Activated naive CD8-positive, alpha-beta T cell treated with anti-CD3 and anti-CD28 coated beads for 36 hours (primary cell): Measurements from ENCODE around the gene HBS1L. TPM values are rescaled to one million over a fixed set of nuclear protein-coding genes. Genes with fewer than 3 reads are reported as not detected.

Source experiments
- DNase-seq: peaks from one replicate; pipeline ENCODE4 v3.0.0; 2021
- H3K27ac Mint-ChIP-seq: one replicate; pipeline ENCODE4 v1.8.0; 2022; ENCODE audit warnings: mild to moderate bottlenecking, moderate library complexity, mixed read lengths
- H3K27me3 Mint-ChIP-seq: one replicate; pipeline ENCODE4 v1.8.0; 2022; ENCODE audit warnings: mild to moderate bottlenecking, mixed read lengths
- H3K36me3 Mint-ChIP-seq: one replicate; pipeline ENCODE4 v1.8.0; 2021; ENCODE audit warnings: mild to moderate bottlenecking, mixed read lengths
- H3K4me1 Mint-ChIP-seq: one replicate; pipeline ENCODE4 v1.8.0; 2021; ENCODE audit warnings: mixed read lengths
- H3K4me3 Mint-ChIP-seq: one replicate; pipeline ENCODE4 v1.8.0; 2022; ENCODE audit warnings: mild to moderate bottlenecking, moderate library complexity, mixed read lengths
- H3K9me3 Mint-ChIP-seq: one replicate; pipeline ENCODE4 v1.8.0; 2022; ENCODE audit warnings: mixed read lengths
- total RNA-seq, 2 experiments: library from RNA; stranded (reverse); gene quantifications; one replicate each; pipeline ENCODE4 v1.2.3, GENCODE V29; 2021

Gene HBS1L
- total RNA-seq, 2 experiments from 2014 or later, result 147 to 151 TPM

GRCh38 chr6:134948142-134948541 lies 106.5 kb downstream of the HBS1L start:
- Mint-ChIP-seq H3K9me3 (no peaks in the 10 kb centered on the region), H3K27ac (no peak overlapping the region), H3K36me3 (no peaks in the 10 kb centered on the region), H3K4me3 (no peak overlapping the region), H3K27me3 (no peaks in the 10 kb centered on the region), H3K4me1 (no peaks in the 10 kb centered on the region)
- DNase-seq, result no peak

- Mint-ChIP-seq H3K9me3 (no peaks in the 10 kb centered on the region), H3K36me3 (no peaks in the 10 kb centered on the region), H3K27ac (no peak overlapping the region), H3K4me1 (no peaks in the 10 kb centered on the region), H3K4me3 (no peak overlapping the region), H3K27me3 (no peaks in the 10 kb centered on the region)
- no peak for DNase-seq
Observed at GRCh38 chr6:134945045-134945444, 109.6 kb downstream of the HBS1L start.

- Mint-ChIP-seq H3K4me1 (peaks cover 13% of the 10 kb centered on the region), H3K9me3 (no peaks in the 10 kb centered on the region), H3K4me3 (no peak overlapping the region), H3K36me3 (no peaks in the 10 kb centered on the region), H3K27ac (no peak overlapping the region), H3K27me3 (no peaks in the 10 kb centered on the region)
- no peak for DNase-seq
Observed at GRCh38 chr6:134943522-134944111, 111.0 kb downstream of the HBS1L start.

GRCh38 chr6:134938896-134939295 lies 115.7 kb downstream of the HBS1L start:
- DNase-seq, result peak; percentile 80
- H3K27ac Mint-ChIP-seq, result peak overlapping the region; percentile 76
- no peak overlapping the region for H3K4me3 Mint-ChIP-seq
- no peaks in the 10 kb centered on the region for H3K9me3 Mint-ChIP-seq
- H3K27me3 Mint-ChIP-seq, result no peaks in the 10 kb centered on the region
- H3K4me1 Mint-ChIP-seq, result peaks cover 20% of the 10 kb centered on the region
- peaks cover 2% of the 10 kb centered on the region for H3K36me3 Mint-ChIP-seq

- peaks cover 2% of the 10 kb centered on the region for H3K36me3 Mint-ChIP-seq
- peaks cover 20% of the 10 kb centered on the region for H3K4me1 Mint-ChIP-seq
- no peak for DNase-seq
- no peak overlapping the region for H3K27ac Mint-ChIP-seq
- H3K9me3 Mint-ChIP-seq, result no peaks in the 10 kb centered on the region
- H3K4me3 Mint-ChIP-seq, result no peak overlapping the region
- H3K27me3 Mint-ChIP-seq, result no peaks in the 10 kb centered on the region
Observed at GRCh38 chr6:134937426-134937825, 117.2 kb downstream of the HBS1L start.

GRCh38 chr6:134936931-134937330 lies 117.7 kb downstream of the HBS1L start:
- Mint-ChIP-seq H3K4me1 (peaks cover 20% of the 10 kb centered on the region), H3K36me3 (peaks cover 6% of the 10 kb centered on the region), H3K27ac (no peak overlapping the region), H3K27me3 (no peaks in the 10 kb centered on the region), H3K9me3 (no peaks in the 10 kb centered on the region), H3K4me3 (no peak overlapping the region)
- DNase-seq, result no peak

- no peak for DNase-seq
- H3K4me3 Mint-ChIP-seq, result no peak overlapping the region
- no peaks in the 10 kb centered on the region for H3K27me3 Mint-ChIP-seq
- peaks cover 20% of the 10 kb centered on the region for H3K4me1 Mint-ChIP-seq
- H3K27ac Mint-ChIP-seq, result no peak overlapping the region
- H3K9me3 Mint-ChIP-seq, result no peaks in the 10 kb centered on the region
- peaks cover 6% of the 10 kb centered on the region for H3K36me3 Mint-ChIP-seq
Observed at GRCh38 chr6:134936476-134936875, 118.1 kb downstream of the HBS1L start.

- Mint-ChIP-seq H3K36me3 (peaks cover 6% of the 10 kb centered on the region), H3K4me3 (no peak overlapping the region), H3K27me3 (no peaks in the 10 kb centered on the region), H3K4me1 (peaks cover 20% of the 10 kb centered on the region), H3K9me3 (no peaks in the 10 kb centered on the region), H3K27ac (no peak overlapping the region)
- no peak for DNase-seq
Observed at GRCh38 chr6:134934793-134935485, 119.7 kb downstream of the HBS1L start.

GRCh38 chr6:134932535-134933470 lies 121.8 kb downstream of the HBS1L start:
- Mint-ChIP-seq H3K9me3 (no peaks in the 10 kb centered on the region), H3K27ac (no peak overlapping the region)

GRCh38 chr6:134932098-134932497 lies 122.5 kb downstream of the HBS1L start:
- Mint-ChIP-seq H3K27me3 (no peaks in the 10 kb centered on the region), H3K27ac (no peak overlapping the region), H3K4me1 (peaks cover 2% of the 10 kb centered on the region), H3K4me3 (no peak overlapping the region), H3K9me3 (no peaks in the 10 kb centered on the region), H3K36me3 (peaks cover 4% of the 10 kb centered on the region)
- no peak for DNase-seq

More at GRCh38 chr6:134932535-134933470, 121.8 kb downstream of the HBS1L start:
- Mint-ChIP-seq H3K4me3 (no peak overlapping the region), H3K4me1 (peaks cover 5% of the 10 kb centered on the region), H3K27me3 (no peaks in the 10 kb centered on the region), H3K36me3 (peaks cover 4% of the 10 kb centered on the region)
- DNase-seq, result no peak

- Mint-ChIP-seq H3K9me3 (no peaks in the 10 kb centered on the region), H3K27me3 (no peaks in the 10 kb centered on the region), H3K4me1 (no peaks in the 10 kb centered on the region), H3K4me3 (no peak overlapping the region), H3K36me3 (peaks cover 4% of the 10 kb centered on the region), H3K27ac (no peak overlapping the region)
- DNase-seq, result no peak
Observed at GRCh38 chr6:134930463-134930862, 124.2 kb downstream of the HBS1L start.

- Mint-ChIP-seq H3K4me1 (no peaks in the 10 kb centered on the region), H3K36me3 (peaks cover 4% of the 10 kb centered on the region), H3K27ac (no peak overlapping the region), H3K27me3 (no peaks in the 10 kb centered on the region), H3K4me3 (no peak overlapping the region), H3K9me3 (no peaks in the 10 kb centered on the region)
- no peak for DNase-seq
Observed at GRCh38 chr6:134928151-134928900, 126.3 kb downstream of the HBS1L start.

GRCh38 chr6:134925800-134926199 lies 128.8 kb downstream of the HBS1L start:
- no peaks in the 10 kb centered on the region for H3K27me3 Mint-ChIP-seq
- no peaks in the 10 kb centered on the region for H3K9me3 Mint-ChIP-seq
- DNase-seq, result no peak
- no peak overlapping the region for H3K27ac Mint-ChIP-seq
- H3K4me1 Mint-ChIP-seq, result no peaks in the 10 kb centered on the region
- no peak overlapping the region for H3K4me3 Mint-ChIP-seq
- H3K36me3 Mint-ChIP-seq, result no peaks in the 10 kb centered on the region

GRCh38 chr6:134921721-134922261 lies 132.8 kb downstream of the HBS1L start:
- Mint-ChIP-seq H3K4me1 (no peaks in the 10 kb centered on the region), H3K27ac (no peak overlapping the region), H3K27me3 (no peaks in the 10 kb centered on the region), H3K36me3 (peaks cover 4% of the 10 kb centered on the region), H3K4me3 (no peak overlapping the region), H3K9me3 (no peaks in the 10 kb centered on the region)
- DNase-seq, result no peak
